ENCODE measurements around the gene ANP32A.

DNA sequence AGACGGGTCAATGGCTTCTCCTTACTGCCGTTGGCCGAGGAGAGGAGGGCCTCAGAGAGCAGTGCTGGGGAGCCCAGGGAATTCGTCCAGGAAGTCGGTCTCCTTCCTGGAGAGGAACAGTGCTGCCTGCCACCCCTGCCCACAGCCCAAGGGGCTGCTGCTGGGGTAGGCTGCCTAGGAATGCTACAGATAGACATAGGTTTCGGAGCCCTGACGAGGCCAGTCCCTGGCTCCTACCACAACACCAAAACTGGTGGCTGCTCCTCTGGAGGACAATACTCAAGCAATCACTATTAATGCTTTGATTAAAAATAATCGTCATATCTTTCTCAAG, 30.5 kb downstream of the ANP32A start:
- no peak for TF ChIP-seq POLR2A (IDR thresholded peaks at IDR 0.05)
- TF ChIP-seq, protein P1, sequence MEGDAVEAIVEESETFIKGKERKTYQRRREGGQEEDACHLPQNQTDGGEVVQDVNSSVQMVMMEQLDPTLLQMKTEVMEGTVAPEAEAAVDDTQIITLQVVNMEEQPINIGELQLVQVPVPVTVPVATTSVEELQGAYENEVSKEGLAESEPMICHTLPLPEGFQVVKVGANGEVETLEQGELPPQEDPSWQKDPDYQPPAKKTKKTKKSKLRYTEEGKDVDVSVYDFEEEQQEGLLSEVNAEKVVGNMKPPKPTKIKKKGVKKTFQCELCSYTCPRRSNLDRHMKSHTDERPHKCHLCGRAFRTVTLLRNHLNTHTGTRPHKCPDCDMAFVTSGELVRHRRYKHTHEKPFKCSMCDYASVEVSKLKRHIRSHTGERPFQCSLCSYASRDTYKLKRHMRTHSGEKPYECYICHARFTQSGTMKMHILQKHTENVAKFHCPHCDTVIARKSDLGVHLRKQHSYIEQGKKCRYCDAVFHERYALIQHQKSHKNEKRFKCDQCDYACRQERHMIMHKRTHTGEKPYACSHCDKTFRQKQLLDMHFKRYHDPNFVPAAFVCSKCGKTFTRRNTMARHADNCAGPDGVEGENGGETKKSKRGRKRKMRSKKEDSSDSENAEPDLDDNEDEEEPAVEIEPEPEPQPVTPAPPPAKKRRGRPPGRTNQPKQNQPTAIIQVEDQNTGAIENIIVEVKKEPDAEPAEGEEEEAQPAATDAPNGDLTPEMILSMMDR (IDR thresholded peaks at IDR 0.05) = no peak

All from testis (tissue), 2 donors.